Activated naive CD4-positive, alpha-beta T cell treated with anti-CD3 and anti-CD28 coated beads for 36 hours (primary cell): ENCODE measurements around the gene TCHP. TPM values are rescaled to one million over a fixed set of nuclear protein-coding genes. Genes with fewer than 3 reads are reported as not detected.

Source experiments
- CTCF ChIA-PET: fragments of 350-600 bp; sonication (Branson Sonifier 250); formaldehyde crosslinking; loops from one replicate; lab custom pipeline; 2021; ENCODE audit warnings: antibody characterized with exemption; lab: Charles Lee
- DNase-seq: peaks from one replicate; pipeline ENCODE4 v3.0.0-alpha.2; 2020
- H3K27ac Mint-ChIP-seq: one replicate; pipeline ENCODE4 v1.8.0; 2021; ENCODE audit warnings: mild to moderate bottlenecking, mixed read lengths
- H3K27me3 Mint-ChIP-seq: one replicate; pipeline ENCODE4 v1.8.0; 2021; ENCODE audit warnings: low read depth, mixed read lengths
- H3K36me3 Mint-ChIP-seq: one replicate; pipeline ENCODE4 v1.8.0; 2021; ENCODE audit warnings: low read depth, mixed read lengths
- H3K4me1 Mint-ChIP-seq: one replicate; pipeline ENCODE4 v1.8.0; 2021; ENCODE audit warnings: low read depth, mixed read lengths
- H3K4me3 Mint-ChIP-seq: one replicate; pipeline ENCODE4 v1.8.0; 2021; ENCODE audit warnings: mild to moderate bottlenecking, moderate library complexity, mixed read lengths
- H3K9me3 Mint-ChIP-seq: one replicate; pipeline ENCODE4 v1.8.0; 2021; ENCODE audit warnings: mixed read lengths
- intact Hi-C: fragments of 100-400 bp; cut with micrococcal nuclease; formaldehyde crosslinking; loops from one replicate; pipeline ENCODE4 v1.15.1; 2023
- total RNA-seq, 2 experiments: library from RNA; stranded (reverse); gene quantifications; one replicate each; pipeline ENCODE4 v1.2.3, GENCODE V29; 2021

Gene TCHP
- total RNA-seq, 2 experiments from 2014 or later = 19.6 to 20.9 TPM

GRCh38 chr12:109944561-109945359 is 44.7 kb downstream of the TCHP start:
- H3K9me3 Mint-ChIP-seq = no peaks in the 10 kb centered on the region
- no peak overlapping the region for H3K4me3 Mint-ChIP-seq
- CTCF ChIA-PET = interaction anchor here (0.7 to 1.0 kb wide), 2 partner anchors 9 kb away, joined by 3 read pairs; no protein-coding TSS in a partner anchor
- no peak for DNase-seq
- H3K4me1 Mint-ChIP-seq = peaks cover 24% of the 10 kb centered on the region
- peaks cover 21% of the 10 kb centered on the region for H3K36me3 Mint-ChIP-seq
- H3K27me3 Mint-ChIP-seq = no peaks in the 10 kb centered on the region
- intact Hi-C loops = no loop called here
- H3K27ac Mint-ChIP-seq = no peak overlapping the region

GRCh38 chr12:109946505-109946904 is 46.4 kb downstream of the TCHP start:
- Mint-ChIP-seq H3K36me3 (peaks cover 26% of the 10 kb centered on the region), H3K27me3 (no peaks in the 10 kb centered on the region), H3K27ac (peak overlapping the region; percentile 15), H3K4me3 (no peak overlapping the region), H3K9me3 (no peaks in the 10 kb centered on the region), H3K4me1 (peaks cover 24% of the 10 kb centered on the region)
- CTCF ChIA-PET = no interaction called here
- DNase-seq = peak; percentile 27
- intact Hi-C loops = no loop called here

DNA sequence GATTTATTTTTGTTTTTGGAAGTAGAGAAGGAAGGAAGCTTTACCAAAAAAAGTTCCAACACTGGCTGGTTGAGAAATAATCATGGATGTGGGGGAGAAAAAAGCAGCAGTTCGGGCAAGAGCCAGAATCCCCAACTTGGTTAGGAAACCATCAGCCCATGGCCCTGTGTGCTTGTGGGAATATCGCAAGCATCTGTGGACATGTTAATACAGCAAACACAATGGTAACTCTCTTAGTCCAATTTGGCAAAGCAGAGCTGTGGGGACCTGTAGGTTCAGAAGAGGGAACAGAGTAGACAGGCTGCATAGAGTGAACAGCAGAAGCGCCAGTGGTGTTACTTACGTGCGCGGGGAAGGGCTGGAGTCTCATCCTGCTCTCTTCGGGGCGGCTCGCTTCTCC is 46.8 kb downstream of the TCHP start:
- peaks cover 28% of the 10 kb centered on the region for H3K36me3 Mint-ChIP-seq
- no peak for DNase-seq
- CTCF ChIA-PET = interaction anchor here (1.0 to 1.1 kb wide), 2 partner anchors 16 to 17 kb away, joined by 3 to 5 read pairs; no protein-coding TSS in a partner anchor
- H3K4me1 Mint-ChIP-seq = peaks cover 24% of the 10 kb centered on the region
- no peak overlapping the region for H3K4me3 Mint-ChIP-seq
- H3K27ac Mint-ChIP-seq = peak overlapping the region; percentile 15
- H3K9me3 Mint-ChIP-seq = no peaks in the 10 kb centered on the region
- H3K27me3 Mint-ChIP-seq = no peaks in the 10 kb centered on the region
- intact Hi-C loops = no loop called here

DNA sequence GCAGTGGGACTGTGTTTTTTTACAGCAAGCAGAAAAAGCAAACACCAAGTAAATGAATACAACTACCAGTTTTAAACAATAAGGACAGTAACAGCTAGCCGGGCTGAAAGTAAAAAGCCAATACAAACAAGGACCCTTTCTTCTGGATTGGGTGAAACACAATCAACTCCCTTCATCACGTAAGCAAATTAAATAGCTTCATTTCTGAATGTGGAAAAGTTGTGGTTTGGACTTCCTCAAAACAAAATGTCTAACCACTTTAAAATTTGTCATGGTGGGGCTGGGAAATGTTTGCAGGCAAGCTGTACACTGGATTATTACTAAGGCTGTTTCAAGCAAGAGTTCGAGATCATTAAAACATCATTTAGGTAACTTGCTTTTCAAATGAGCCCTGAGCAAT is 47.4 kb downstream of the TCHP start:
- H3K9me3 Mint-ChIP-seq = no peaks in the 10 kb centered on the region
- CTCF ChIA-PET = interaction anchor here (0.7 to 1.1 kb wide), 3 partner anchors 15 to 47 kb away, joined by 3 to 5 read pairs (median 3); no protein-coding TSS in a partner anchor
- no peak overlapping the region for H3K4me3 Mint-ChIP-seq
- peak overlapping the region; percentile 58 for H3K27ac Mint-ChIP-seq
- no peaks in the 10 kb centered on the region for H3K27me3 Mint-ChIP-seq
- H3K36me3 Mint-ChIP-seq = peaks cover 34% of the 10 kb centered on the region
- DNase-seq = no peak
- peaks cover 26% of the 10 kb centered on the region for H3K4me1 Mint-ChIP-seq
- intact Hi-C loops = no loop called here

DNA sequence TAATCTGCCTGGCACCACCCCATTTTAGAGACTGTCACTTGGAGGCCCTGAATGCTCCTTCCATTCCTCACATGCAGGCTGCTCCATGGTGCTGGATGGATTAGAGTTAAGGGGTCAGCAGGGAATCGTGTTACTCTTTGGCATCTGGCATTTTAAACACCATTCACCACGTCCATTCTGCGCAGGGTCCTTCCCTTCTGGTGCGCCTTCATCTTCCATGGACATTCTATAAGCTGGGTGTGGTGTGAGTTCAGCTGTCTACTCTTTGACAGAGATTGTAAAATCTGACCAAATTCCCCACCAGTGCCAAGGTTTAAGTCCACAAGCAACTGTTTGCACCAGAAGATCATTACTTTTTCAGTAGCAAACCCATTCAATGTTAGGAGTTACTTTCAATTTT is 48.3 kb downstream of the TCHP start:
- intact Hi-C loops = no loop called here
- Mint-ChIP-seq H3K4me1 (peaks cover 28% of the 10 kb centered on the region), H3K27ac (no peak overlapping the region), H3K36me3 (peaks cover 35% of the 10 kb centered on the region), H3K27me3 (no peaks in the 10 kb centered on the region), H3K9me3 (no peaks in the 10 kb centered on the region), H3K4me3 (no peak overlapping the region)
- CTCF ChIA-PET = no interaction called here
- DNase-seq = no peak

- H3K9me3 Mint-ChIP-seq = no peaks in the 10 kb centered on the region
- intact Hi-C loops = no loop called here
- peaks cover 28% of the 10 kb centered on the region for H3K4me1 Mint-ChIP-seq
- CTCF ChIA-PET = no interaction called here
- H3K27ac Mint-ChIP-seq = no peak overlapping the region
- no peaks in the 10 kb centered on the region for H3K27me3 Mint-ChIP-seq
- H3K4me3 Mint-ChIP-seq = no peak overlapping the region
- DNase-seq = no peak
- H3K36me3 Mint-ChIP-seq = peaks cover 35% of the 10 kb centered on the region
These were observed 49.0 kb downstream of the TCHP start for GRCh38 chr12:109949089-109949488.

- Mint-ChIP-seq H3K27ac (no peak overlapping the region), H3K36me3 (peaks cover 36% of the 10 kb centered on the region), H3K4me1 (peaks cover 28% of the 10 kb centered on the region), H3K4me3 (no peak overlapping the region), H3K9me3 (no peaks in the 10 kb centered on the region), H3K27me3 (no peaks in the 10 kb centered on the region)
- DNase-seq = no peak
- CTCF ChIA-PET = no interaction called here
- intact Hi-C loops = no loop called here
These were observed 50.6 kb downstream of the TCHP start for GRCh38 chr12:109950625-109951024.

DNA sequence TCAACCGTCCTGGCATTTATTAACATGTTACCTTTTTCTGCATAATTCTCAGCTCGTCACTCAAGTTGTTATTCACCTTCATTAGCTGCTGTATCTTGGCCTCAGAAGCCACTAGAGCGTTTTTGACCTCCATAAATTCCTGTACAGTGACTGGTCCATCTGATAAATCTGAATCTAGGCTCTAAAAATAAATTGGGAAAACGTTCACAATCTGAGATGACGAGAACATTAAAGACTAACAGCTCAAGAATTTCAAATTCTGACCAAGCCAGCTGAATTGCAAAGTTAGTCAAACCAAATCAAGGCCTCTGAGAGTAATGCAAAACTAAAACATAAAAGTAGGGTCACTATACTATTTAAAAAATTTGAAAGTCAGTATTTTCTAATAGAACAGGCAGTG is 51.1 kb downstream of the TCHP start:
- CTCF ChIA-PET = no interaction called here

DNA sequence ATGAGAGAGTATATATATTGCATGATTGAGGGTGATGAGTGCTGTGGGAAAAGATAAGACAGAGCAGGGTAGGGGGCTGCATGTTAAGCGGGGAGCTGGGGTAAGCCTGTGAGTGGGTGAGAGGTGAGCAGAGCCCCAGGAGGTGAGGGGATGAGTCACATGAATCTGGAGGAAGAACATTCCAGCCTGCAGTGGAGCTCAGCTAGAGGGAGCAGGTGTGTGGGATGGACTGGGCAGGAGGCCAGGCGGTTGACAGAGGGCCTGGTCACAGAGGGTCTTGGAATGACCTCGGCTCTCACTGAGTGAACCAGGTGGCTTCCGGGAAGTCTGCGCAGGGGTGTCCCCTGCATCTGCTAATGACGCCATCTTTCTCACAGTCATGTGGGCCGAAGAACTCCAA is 51.7 kb downstream of the TCHP start:
- Mint-ChIP-seq H3K4me3 (no peak overlapping the region), H3K4me1 (peaks cover 22% of the 10 kb centered on the region), H3K36me3 (peaks cover 37% of the 10 kb centered on the region), H3K9me3 (no peaks in the 10 kb centered on the region), H3K27me3 (no peaks in the 10 kb centered on the region), H3K27ac (no peak overlapping the region)
- DNase-seq = no peak
- CTCF ChIA-PET = no interaction called here
- intact Hi-C loops = no loop called here

More for the DNA sequence above, 51.1 kb downstream of the TCHP start:
- Mint-ChIP-seq H3K36me3 (peaks cover 37% of the 10 kb centered on the region), H3K4me1 (peaks cover 28% of the 10 kb centered on the region), H3K27ac (no peak overlapping the region), H3K27me3 (no peaks in the 10 kb centered on the region), H3K9me3 (no peaks in the 10 kb centered on the region), H3K4me3 (no peak overlapping the region)
- intact Hi-C loops = no loop called here
- DNase-seq = no peak

- Mint-ChIP-seq H3K4me1 (peaks cover 16% of the 10 kb centered on the region), H3K4me3 (no peak overlapping the region), H3K27ac (peak overlapping the region; percentile 55), H3K27me3 (no peaks in the 10 kb centered on the region), H3K36me3 (peaks cover 34% of the 10 kb centered on the region), H3K9me3 (no peaks in the 10 kb centered on the region)
- CTCF ChIA-PET = no interaction called here
- intact Hi-C loops = no loop called here
- no peak for DNase-seq
These were observed 52.2 kb downstream of the TCHP start for GRCh38 chr12:109952160-109952858.

DNA sequence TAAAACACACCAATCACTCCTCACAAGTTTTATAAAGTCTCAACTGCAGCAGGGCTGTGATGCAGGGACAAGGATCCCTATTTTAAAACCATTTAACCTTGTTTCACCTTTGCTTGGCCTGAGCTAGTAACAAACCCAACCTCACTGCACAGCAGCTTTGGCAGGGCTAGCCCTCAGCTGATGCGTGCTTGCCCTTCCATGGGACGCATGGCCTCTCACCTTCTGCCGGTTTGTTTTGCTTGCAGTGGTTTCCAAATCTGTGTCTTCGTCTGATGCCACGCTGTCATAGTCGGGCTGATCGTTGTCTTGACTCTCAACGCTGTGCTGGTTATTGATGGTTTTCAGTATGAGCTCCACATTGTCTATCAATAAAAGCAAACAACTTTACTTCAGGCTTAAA is 52.8 kb downstream of the TCHP start:
- Mint-ChIP-seq H3K36me3 (peaks cover 30% of the 10 kb centered on the region), H3K27me3 (no peaks in the 10 kb centered on the region), H3K9me3 (no peaks in the 10 kb centered on the region), H3K4me3 (no peak overlapping the region), H3K4me1 (peaks cover 11% of the 10 kb centered on the region), H3K27ac (peak overlapping the region; percentile 4)
- CTCF ChIA-PET = no interaction called here
- intact Hi-C loops = no loop called here
- DNase-seq = no peak

DNA sequence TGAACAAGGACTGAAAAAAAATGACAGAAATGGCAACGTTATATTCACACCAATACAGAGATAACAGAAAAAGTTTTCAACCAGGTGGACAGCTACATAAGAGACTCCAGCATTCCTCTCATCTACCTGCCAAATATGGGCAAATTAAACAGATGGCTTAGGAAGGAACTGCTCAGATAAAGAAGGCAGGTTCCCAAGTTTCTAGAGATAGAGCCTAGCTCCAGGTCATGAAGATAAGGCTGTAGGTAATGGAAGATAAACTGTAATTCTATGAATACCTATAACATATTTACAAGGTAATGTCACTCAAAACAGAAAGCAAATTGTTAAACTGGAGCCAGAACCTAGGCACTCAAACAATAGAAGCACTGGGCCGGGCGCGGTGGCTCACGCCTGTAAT is 53.6 kb downstream of the TCHP start:
- intact Hi-C loops = no loop called here
- peaks cover 29% of the 10 kb centered on the region for H3K36me3 Mint-ChIP-seq
- H3K9me3 Mint-ChIP-seq = no peaks in the 10 kb centered on the region
- CTCF ChIA-PET = interaction anchor here (0.6 kb wide), 1 partner anchor 9 kb away, joined by 3 read pairs; no protein-coding TSS in a partner anchor
- no peaks in the 10 kb centered on the region for H3K27me3 Mint-ChIP-seq
- H3K27ac Mint-ChIP-seq = no peak overlapping the region
- H3K4me1 Mint-ChIP-seq = peaks cover 4% of the 10 kb centered on the region
- no peak for DNase-seq
- H3K4me3 Mint-ChIP-seq = no peak overlapping the region
